ENCODE data around the gene MRPS34.
"Not testable (repeated sequence)": the region's sequence is repeated elsewhere in the genome, so short reads cannot be mapped to it uniquely, and the experiment has no call there.

MRPS34 gene

GRCh38 chr16:1772908-1773702, at the start of gene MRPS34:
Gene MRPS34, minus strand, starts transcription at chr16:1773134. Its CDS starts 15 bp downstream, at chr16:1773119.
- peak; percentile 51 to 58 for DNase-seq

DNA sequence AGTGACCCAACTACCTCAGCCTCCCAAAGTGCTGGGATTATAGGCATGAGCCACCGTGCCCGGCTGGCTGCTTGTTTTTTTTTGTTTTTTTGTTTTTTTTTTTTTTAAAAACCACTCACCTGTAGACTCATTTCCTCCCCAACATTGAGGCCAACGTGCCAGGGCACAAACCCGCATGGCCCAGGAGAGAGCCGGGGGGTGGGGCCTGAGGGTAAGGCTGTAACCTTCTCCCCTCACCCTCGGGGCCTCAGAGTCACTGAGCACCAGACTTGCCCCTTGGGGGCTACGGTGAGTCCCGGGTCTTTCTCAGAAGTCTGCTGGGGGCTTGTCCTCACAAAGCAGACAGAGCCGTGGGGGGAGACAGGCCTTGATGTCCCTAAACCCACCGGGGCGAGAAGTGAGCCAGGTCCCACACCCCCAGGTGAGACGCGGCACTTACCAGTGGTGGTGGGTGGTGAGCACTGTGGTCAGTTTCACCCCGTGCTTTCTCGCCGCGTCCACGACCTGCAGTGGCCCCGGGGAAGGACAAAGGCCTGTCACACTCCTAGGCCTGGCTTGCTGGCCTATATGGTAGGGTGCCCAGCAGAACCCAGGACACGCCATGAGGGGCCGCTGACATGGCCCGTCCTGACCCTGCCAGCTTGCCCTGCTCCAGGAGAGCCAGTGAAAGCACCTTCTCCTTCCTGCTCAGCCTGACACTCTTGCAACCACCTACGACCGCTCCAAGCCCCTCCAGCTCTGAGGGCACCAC, 49.1 kb upstream of the MRPS34 start:
- no peak for DNase-seq

- no peak for DNase-seq
Observed at GRCh38 chr16:1820946-1821290, 48.0 kb upstream of the MRPS34 start.

DNA sequence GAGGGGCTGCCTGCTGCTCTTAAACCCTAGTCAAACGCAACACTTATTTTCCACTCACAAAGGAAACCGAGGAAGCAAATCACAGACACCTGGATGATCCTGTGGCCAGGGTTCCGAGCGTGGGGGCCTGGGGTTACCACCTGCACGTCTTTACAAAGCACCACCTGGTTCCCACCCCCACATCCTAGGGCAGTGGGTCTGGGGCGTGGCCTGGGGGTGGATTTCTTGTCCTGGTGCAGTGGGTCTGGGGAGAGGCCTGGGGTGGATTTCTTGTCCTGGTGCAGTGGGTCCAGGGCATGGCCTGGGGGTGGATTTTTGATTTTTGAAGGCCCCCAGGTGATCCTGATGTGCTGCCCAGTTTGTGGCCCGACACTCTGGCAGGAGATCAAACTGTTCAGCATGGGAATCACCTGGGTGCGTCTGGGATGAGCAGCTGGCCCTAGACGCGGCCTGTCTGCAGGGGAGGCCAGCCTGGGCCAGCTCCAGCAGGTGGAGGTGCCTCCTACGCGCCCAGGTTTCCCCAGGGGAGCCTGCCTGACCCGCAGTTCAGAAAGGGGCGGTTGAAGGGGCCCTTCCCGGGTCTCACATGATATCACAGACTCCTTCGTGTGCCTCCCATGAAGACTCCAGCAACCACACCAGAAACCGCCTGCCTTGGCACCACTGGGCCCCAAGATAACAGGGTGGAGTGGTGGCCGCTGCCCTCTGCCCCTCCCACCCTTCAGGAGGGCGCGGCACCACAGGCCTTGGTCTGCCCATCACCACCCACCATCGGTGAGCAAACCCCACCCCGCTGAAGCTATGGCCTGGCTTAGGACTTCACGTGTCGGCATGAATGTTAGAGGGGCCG, 47.4 kb upstream of the MRPS34 start:
- no peak for DNase-seq

GRCh38 chr16:1819611-1820010, 46.7 kb upstream of the MRPS34 start:
- DNase-seq: no peak

DNA sequence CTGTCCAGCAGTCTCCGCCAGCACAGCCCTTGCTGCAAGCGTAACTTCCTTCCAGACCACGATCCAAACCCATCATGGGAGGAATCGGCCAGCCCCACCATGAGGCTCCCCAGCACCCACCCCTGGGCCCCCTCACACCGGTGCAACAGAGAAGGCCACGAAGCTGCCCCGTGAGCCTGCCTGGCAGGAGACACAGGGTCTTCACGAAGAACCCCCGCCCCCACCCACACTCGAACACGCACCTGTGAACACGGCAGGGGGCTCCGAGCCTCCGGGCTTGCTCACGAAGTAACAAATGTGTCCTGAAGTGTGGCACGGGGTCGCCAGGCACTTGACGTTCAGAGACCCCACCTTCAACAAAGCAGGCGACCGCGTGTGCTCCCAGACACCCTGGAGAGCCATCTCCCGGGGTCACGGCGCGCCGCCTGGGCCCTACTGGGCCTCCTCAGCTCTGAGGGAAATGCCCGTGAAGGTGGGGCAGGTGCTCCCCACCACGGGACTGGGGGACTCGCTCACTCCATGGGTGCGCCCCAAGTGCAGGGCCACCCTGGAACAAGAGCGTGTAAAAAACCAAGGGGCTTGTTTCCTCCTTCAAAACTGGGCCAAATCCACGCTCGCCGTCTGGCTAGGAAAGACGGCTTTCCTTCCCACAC, 46.1 kb upstream of the MRPS34 start:
- DNase-seq: no peak

DNA sequence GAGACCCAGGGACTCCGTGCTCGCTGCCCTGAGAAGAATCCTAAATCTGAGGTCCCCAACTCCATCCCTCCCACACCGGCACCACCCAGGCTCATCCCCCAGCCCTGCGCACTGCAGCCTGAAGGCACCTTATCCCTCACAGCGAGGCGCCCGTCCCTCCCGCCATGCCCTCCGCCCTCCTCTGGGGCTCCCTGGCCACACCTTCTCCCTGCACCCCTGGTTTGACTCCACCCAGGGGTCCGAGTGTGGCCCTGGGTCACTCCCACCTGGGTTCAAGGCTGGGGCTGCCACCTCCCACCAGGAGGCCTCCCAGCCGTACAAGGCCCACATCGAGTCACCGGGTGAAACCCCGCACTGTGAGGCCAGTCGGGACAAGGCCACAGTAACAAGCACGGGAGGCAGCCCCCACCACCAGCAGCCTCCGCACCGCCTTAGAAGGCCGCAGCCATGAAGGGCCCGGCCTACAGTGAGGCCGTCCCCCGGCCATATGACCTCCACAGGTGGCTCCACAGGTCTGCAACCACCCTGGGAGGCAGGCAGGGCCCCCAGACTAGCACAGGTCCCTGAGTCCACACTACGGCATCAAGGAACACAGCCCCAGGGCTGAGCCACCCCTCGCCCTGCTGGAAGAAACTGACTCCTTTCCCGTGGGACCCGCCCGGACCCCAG, 45.4 kb upstream of the MRPS34 start:
- no peak for DNase-seq

DNA sequence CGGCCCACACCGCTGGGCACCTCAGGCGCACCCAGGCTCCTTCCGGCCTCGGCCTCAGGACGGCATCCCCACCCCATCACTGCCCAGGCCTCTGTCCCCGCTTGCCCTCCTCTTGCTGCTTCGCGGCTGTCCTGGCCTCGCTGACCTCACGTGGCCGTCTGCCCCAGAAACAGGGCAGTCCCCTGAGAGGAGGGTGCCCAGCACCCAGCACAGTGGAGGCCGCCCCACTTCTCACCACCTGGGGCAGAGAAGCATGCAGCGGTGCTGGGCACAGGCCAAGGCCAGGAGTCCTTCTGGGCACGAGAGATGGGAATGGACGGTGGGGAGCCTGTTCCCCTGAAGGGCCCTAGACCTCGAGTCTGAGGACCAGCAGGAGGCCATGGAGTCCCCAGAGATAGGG, 44.8 kb upstream of the MRPS34 start:
- DNase-seq: no peak

DNA sequence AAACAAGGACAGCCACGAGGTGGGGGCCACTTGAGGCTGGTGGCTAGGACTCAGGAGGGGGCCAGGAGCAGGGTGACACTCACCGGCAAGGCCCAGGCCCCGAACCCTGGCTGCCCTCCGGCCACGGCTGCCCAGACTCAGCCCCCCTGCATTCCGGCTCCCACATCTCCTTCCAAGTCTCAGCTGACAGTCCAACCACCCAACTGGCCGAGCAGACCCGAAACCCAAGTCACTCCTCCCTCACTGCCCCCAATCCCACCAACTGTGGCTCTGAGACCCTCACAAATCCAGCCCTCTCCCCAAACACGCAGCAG, 44.3 kb upstream of the MRPS34 start:
- no peak for DNase-seq

DNA sequence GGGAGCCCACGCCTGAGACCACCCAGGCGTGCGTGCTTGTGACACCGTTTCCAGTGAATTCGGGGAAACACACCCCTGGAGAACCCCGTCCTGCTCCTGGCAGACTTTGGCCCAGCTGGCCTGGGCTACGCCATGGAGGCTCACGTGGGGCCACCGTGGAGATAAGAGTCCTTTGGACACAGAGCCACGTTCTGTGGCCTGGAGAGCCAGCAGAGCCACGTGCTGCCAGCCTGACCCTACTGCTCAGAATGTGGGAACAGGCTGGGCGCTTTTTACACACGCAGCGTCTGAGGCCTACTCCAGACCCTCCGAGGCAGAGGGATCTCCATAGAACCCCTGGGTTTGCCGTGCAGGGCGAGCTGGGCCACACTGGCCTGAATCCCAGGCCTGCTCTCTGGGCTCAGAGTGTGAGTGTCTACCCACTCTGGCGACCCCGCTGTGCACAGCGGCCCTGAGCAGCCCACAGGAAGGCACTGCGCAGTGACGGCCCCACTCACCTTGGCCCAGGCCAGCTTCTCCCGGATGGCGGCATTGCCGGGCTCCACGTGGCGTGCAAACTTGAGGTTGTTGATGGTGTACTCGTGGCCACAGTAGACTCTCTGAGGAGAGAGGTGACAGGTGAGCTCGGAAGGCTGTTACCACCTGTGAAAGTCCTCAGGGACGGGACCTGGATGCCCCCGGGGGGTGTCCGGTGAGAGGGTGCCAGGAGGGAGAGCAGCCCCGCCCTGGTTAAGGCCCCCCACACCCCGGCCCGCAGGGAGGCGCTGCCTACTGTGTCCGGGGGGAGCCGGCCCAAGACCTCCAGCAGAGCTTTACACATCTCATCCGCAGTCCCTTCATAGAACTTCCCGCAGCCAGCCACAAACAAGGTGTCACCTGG, 43.7 kb upstream of the MRPS34 start:
- no peak for DNase-seq

DNA sequence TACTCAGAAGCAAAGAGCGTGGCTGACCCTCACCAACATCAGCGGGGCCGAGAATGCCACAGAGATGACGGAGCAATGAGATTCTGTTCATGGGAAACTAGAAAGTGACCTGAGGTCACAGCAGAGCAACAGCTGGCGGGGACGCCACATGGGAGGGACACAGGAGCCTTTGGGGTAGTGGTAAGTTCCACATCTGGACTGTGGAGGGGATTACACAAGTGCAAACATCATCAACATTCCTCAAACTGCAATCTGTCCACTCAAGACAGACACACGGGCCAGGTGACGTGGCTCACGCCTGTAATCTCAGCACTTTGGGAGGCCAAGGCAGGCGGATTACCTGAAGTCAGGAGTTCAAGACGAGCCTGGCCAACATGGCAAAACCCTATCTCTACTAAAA, 42.5 kb upstream of the MRPS34 start:
- no peak for DNase-seq

DNA sequence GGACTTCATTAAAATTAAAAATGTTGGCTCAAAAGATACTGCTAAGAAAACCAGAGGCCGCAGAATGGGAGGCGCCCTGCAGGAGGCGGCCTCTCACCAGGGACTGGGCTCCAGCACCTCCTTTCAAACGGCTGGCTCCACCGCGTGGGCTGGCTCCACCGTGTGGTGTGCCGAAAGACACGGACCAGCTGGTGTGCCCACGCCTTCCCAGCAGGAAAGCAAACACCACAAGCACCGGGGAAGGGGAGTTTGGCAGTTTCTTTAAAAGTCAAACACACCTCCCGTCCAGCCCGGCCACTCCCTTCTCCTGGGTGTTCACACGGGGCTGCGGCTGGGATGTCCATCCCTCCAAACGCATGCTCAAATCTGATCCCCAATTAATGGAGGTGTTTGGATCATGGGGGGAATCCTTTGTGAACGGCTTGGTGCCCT, 39.8 kb upstream of the MRPS34 start:
- no peak for DNase-seq

DNA sequence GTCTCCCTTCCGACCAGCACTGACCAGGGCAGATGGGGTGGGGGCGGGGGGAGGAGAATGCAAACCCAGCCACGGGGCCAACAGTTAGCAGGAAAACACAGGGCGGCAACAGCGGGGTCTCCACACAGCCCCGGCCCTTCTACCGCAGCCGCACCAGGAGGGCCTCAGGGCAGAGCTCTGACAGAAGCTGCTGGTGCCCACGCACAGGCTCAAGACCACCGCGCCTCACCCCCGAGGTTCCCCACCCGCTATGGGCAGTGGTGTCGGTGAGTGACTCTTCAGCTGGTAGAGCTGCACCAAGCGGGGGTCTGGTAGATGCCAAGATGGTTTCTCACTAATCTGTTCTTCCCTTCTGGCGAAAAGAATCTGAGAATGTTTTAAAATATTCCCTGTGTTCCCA, 37.6 kb upstream of the MRPS34 start:
- no peak for DNase-seq

DNA sequence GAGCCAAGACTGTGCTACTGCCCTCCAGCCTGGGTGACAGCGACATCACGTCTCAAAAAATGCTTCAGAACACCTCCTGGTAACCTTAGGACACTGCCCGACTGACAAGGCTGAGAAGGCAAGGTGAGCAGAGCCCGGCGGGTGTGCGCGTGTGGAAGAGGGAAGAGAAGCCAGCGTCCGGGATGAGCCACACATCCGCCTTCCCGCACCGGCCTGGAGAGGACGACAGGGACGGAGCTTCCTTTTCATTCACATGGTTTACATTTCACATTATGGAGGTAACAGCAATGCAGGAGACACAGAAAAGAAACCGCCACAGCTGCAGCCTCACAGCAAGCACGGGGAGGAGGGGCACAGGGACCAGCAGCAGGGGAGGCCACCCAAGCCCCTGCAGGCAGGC, 37.2 kb upstream of the MRPS34 start:
- DNase-seq: no peak

DNA sequence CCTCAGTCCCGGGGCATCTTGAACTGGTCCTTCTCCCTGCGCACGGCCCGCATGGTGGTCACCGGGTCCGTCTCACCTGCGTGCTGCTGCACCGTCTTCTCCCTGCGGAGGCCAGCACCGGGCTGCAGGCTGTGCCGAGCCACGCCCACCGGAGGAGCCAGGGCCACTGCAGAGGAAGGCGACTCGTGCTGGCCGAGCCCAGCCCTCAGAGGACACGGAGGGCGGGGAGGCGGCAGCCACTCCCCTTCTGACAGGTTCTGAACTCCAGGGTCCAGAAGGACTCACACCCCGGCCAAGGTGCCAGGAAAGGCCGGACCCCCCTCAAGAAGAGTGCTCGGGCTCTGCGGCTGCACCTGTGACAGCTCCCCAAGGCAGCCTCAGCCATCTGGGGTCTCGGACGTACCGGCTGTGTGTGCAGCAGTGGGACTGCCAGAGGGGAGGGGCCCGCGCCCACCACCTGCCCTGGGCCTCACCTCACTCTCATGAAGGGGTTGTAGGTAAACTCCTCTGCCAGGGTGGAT, 36.4 kb upstream of the MRPS34 start:
- no peak for DNase-seq

- no peak for DNase-seq
Observed at GRCh38 chr16:1808691-1809090, 35.8 kb upstream of the MRPS34 start.

DNA sequence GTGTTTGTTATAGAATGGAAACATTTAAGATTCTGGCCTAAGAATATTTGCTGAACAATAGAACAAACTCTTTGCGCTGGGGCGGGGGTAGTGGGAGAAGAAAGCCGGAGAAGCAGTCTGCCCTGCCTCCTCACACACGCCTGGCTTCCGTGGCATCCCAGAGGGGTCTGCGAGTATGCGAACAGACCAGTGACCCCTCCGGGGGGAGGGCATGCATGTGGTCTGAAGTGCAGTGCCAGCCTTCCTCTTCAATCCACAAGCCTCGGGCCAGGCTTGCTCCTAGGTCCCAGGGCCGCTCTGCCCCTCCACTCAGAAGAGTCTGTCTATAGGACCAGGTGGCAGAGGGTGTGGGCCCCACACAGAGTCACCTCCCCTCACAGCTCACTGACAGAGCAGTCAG, 34.7 kb upstream of the MRPS34 start:
- no peak for DNase-seq

- no peak for DNase-seq
Observed at GRCh38 chr16:1800701-1801100, 27.8 kb upstream of the MRPS34 start.

DNA sequence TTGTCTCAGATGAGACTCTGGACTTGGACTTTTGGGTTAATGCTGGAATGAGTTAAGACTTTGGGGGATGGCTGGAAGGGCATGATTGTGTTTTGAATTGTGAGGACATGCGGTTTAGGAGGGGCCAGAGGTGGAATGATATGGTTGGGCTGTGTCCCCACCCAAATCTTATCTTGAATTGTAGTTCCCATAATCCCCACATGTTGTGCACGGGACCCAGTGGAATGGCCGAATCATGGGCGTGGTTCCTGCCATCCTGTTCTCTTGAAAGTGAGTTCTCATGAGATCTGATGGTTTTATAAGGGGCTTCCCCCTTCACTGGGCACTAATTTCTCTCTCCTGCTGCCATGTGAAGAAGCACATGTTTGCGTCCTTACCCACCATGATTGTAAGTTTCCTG, 26.3 kb upstream of the MRPS34 start:
- DNase-seq: not testable (repeated sequence)

- no peak for DNase-seq
Observed at GRCh38 chr16:1794908-1795666, 22.2 kb upstream of the MRPS34 start.
